ENCODE results near the gene MIER2.
"Not testable (repeated sequence)": the region's sequence is repeated elsewhere in the genome, so short reads cannot be mapped to it uniquely, and the experiment has no call there.

Gene MIER2, protein sequence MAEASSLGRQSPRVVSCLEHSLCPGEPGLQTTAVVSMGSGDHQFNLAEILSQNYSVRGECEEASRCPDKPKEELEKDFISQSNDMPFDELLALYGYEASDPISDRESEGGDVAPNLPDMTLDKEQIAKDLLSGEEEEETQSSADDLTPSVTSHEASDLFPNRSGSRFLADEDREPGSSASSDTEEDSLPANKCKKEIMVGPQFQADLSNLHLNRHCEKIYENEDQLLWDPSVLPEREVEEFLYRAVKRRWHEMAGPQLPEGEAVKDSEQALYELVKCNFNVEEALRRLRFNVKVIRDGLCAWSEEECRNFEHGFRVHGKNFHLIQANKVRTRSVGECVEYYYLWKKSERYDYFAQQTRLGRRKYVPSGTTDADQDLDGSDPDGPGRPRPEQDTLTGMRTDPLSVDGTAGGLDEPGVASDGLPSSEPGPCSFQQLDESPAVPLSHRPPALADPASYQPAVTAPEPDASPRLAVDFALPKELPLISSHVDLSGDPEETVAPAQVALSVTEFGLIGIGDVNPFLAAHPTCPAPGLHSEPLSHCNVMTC

DNA sequence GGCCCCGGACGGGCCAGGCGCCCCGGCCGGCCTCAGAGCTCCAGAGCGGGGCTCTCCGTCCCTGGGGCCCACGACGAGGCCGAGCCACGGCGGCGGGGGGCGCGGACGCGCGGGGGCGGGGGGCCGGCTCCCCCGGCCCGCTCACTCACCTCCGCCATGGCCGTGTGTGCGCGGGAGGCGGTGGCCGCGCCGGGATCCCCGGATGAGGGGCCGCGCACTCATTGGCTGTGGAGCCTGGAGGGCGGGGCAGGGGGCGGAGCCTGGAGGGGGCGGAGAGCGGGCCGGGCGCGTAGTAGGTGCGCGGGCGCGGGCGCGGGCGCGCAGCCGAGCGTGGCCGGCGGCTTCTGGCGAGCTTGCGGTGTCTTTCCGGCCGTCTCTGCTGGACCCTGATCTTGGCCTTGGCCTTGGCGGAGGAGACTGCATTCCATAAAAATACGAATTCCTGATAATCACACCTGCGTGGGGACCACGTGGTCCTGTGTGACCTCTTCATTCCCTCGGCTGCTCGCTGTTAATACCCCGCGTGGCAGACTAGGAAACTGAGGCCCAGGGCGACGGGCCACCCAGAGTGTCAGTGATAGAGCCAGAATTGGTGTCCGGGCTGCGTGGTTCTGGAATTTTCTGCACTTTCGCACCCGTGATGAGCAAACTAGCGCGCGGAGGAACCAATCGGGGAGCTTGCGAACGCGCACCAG, at the start of gene MIER2:
Gene MIER2 (minus strand): TSS at position 172 of the 695 bp plus-strand sequence. CDS start 14 bp downstream, at position 158.
- H3K27ac ChIP-seq = peak within 1 kb of the TSS; percentile 77
- TF ChIP-seq, protein P1, sequence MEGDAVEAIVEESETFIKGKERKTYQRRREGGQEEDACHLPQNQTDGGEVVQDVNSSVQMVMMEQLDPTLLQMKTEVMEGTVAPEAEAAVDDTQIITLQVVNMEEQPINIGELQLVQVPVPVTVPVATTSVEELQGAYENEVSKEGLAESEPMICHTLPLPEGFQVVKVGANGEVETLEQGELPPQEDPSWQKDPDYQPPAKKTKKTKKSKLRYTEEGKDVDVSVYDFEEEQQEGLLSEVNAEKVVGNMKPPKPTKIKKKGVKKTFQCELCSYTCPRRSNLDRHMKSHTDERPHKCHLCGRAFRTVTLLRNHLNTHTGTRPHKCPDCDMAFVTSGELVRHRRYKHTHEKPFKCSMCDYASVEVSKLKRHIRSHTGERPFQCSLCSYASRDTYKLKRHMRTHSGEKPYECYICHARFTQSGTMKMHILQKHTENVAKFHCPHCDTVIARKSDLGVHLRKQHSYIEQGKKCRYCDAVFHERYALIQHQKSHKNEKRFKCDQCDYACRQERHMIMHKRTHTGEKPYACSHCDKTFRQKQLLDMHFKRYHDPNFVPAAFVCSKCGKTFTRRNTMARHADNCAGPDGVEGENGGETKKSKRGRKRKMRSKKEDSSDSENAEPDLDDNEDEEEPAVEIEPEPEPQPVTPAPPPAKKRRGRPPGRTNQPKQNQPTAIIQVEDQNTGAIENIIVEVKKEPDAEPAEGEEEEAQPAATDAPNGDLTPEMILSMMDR (conservative IDR thresholded peaks at IDR 0.05) = no peak

DNA sequence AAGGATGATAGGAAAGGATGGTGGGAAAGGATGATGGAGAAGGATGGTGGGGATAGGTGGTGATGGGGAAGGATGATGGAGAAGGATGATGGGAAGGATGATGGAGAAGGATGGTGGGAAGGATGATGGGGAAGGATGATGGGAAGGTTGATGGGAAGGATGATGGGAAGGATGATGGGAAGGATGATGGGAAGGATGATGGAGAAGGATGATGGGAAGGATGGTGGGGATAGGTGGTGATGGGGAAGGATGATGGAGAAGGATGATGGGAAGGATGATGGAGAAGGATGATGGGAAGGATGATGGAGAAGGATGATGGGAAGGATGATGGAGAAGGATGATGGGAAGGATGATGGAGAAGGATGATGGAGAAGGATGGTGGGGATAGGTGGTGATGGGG, 49.0 kb upstream of the MIER2 start:
- H3K27ac ChIP-seq = not testable (repeated sequence)

DNA sequence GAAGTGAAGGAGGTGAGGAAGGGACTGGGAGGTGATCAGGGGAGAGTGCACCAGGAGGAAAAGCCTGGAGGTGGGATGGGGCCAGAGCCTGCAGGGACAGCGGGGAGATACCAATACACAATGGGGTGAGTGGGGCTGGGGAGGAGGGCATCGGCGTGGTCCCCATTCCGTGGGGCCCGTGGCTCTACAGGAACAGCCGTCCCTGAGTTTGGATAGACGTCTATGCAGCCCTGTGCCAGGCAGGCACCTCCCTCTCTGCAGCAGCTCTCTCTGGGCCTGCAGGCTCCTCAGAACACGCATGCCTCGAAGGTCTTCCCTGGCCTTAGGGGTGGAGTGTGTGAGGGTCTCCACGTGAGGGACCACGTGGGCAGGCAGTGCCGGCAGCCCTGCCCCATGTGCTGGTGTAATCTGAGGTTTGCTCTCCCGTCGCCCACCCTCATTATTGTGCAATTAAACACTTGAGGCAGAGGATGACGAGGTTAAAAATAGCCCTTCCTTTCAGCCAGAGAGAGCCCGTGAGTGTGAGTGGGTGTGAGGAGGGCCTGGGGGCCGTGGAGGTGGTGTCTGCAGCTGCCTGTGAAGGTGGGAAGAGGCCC, 47.9 kb upstream of the MIER2 start:
- no peak overlapping the region for H3K27ac ChIP-seq
- TF ChIP-seq, protein P1 (conservative IDR thresholded peaks at IDR 0.05) = no peak

DNA sequence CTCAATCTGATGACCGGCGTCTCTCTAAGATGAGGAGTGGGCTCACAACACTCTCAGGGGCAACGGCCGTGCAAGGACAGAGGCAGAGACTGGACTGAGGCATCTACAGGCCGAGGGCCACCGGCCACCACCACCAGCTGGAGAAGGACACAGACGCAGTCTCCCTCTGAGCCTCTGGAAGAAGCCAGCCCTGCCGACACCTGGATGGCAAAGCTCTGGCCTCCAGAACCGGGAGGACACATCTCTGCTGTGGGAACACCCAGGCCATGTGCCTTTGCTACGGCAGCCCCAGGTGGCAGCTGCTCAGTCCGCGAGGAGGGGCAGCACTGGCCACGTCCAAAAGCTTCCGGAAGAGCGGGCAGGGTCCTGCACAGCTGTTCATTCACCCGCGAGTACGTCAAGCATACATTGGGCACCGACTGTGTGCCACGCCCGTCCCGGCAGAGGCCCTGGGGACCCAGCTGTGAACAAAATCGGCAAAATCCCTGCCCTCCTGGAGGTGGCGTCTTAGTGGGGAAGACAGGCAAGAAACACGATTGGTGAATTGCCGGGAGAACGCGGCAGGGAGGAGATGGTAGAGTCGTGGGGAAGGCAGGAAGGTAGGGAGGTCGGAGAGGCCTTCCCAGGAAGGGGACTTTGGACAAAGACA, 47.3 kb upstream of the MIER2 start:
- no peak overlapping the region for H3K27ac ChIP-seq
- TF ChIP-seq, protein P1 (conservative IDR thresholded peaks at IDR 0.05) = no peak

DNA sequence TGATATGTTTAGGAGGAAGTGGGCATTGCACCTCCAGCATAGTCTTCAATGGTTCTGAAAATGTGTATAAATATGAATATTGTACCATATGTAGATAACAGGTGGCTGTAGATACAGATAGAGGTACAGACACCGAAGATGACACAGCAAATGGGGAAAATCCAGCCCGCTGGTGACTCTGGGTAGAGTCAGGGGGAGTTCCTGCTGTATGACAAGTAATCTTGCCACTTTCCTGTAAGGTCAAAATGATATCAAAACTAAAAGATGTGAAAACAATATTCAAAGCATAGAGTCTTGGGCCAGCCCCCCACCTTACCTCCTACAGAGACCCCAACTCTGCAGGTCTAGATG, 46.6 kb upstream of the MIER2 start:
- TF ChIP-seq, protein P1 (conservative IDR thresholded peaks at IDR 0.05) = no peak

DNA sequence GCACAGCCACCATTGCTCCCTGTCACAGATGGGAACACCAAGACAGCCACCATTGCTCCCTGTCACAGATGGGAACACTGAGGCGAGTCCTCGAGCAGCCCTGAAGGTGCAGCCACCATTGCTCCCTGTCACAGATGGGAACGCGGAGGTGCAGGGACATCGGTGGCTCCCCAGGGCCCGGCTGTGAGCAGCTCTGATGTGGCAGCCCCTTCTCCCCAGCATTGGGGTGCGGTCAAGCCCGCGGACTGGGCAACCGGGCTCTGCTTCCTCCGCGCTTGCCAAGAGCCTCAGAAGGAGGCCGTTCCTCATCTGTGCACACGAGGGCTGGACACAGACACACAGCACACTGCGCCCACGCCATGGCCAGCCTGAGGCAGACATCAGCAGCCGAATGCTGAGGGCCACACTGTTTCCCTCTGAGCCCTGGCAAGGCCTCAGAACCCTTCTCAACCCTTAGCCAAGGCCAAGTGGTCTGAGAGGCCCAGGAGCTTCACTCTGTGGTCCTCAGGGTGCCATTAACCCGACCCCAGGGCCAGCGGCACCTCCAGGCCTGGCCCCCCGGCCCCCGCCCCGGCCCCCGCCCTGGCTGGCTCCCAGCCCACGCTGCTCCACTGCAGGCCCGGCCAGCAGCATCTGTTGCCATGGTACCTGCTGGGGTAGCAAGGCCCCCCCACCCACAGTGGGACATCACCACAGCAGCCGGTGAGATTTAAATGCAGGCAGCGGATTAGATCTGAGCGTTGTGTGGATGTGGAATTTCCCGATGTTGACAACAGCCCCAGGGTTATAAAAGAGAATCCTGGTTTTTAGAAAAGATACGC, 46.0 kb upstream of the MIER2 start:
- TF ChIP-seq, protein P1 (conservative IDR thresholded peaks at IDR 0.05) = no peak
- no peak overlapping the region for H3K27ac ChIP-seq

More for the DNA sequence above, 46.6 kb upstream of the MIER2 start:
- no peak overlapping the region for H3K27ac ChIP-seq

DNA sequence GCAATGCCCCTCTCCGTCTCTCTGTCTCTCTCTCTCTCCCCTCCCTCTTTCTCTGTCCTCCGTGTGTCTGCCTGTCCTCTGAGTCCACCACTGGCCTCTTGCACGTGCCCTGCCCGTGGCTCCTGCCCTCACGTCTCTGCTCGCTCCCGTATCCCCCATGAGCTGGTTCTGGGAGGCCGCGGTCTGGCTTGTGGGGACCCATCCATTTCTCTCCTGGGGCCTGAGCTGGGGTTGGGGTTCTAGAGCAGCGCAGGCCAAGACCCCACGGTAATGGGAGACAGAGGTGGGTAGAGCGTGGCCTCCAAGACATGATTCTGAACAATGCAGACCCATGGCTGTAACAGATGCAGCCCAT, 45.3 kb upstream of the MIER2 start:
- TF ChIP-seq, protein P1 (conservative IDR thresholded peaks at IDR 0.05) = no peak
- no peak overlapping the region for H3K27ac ChIP-seq
